Ectodermal cell (in vitro differentiated cells): ENCODE data around the gene FOXK2.

ENCODE experiments used
- H3K27ac ChIP-seq: 2 replicates; pipeline ENCODE4 v1.7.0; 2013; ENCODE audit warnings: mild to moderate bottlenecking, low read depth, low read length; ENCODE audit not compliant: insufficient read depth, poor library complexity, severe bottlenecking
- H3K27me3 ChIP-seq: 2 replicates; pipeline ENCODE4 v1.7.0; 2013; ENCODE audit warnings: mild to moderate bottlenecking, low read length; ENCODE audit not compliant: insufficient read depth, control insufficient read depth, poor library complexity, severe bottlenecking
- H3K36me3 ChIP-seq: one replicate; pipeline ENCODE4 v1.7.0; 2013; ENCODE audit warnings: low read length; ENCODE audit not compliant: control insufficient read depth, insufficient read depth
- H3K4me1 ChIP-seq: one replicate; pipeline ENCODE4 v1.7.0; 2013; ENCODE audit warnings: low read length; ENCODE audit not compliant: control insufficient read depth, insufficient read depth
- H3K4me3 ChIP-seq: 2 replicates; pipeline ENCODE4 v1.7.0; 2013; ENCODE audit warnings: low read depth, low read length, control low read depth; ENCODE audit not compliant: insufficient read depth
- H3K9me3 ChIP-seq: 2 replicates; pipeline ENCODE4 v1.7.0; 2013; ENCODE audit warnings: mild to moderate bottlenecking, low read length, moderate library complexity; ENCODE audit not compliant: control insufficient read depth
- WGBS, 2 experiments: methylation state at CpG; one replicate each; pipeline ENCODE4 v1.1.7; 2013; ENCODE audit warnings: missing lambda C conversion rate in 2 of 2; 5-methylcytosine and 5-hydroxymethylcytosine counted together

The FOXK2 gene

GRCh38 chr17:82595893-82596292, 76.4 kb downstream of the FOXK2 start:
- 96 to 97% methylated on average over 21 of the region's 21 CpGs for WGBS, 2 experiments
- peaks cover 30% of the 10 kb centered on the region for H3K36me3 ChIP-seq
- no peaks in the 10 kb centered on the region for H3K27me3 ChIP-seq
- H3K27ac ChIP-seq = no peak overlapping the region
- no peak overlapping the region for H3K4me3 ChIP-seq
- no peaks in the 10 kb centered on the region for H3K9me3 ChIP-seq
- peaks cover 6% of the 10 kb centered on the region for H3K4me1 ChIP-seq

- peaks cover 32% of the 10 kb centered on the region for H3K36me3 ChIP-seq
- H3K27ac ChIP-seq = no peak overlapping the region
- no peak overlapping the region for H3K4me3 ChIP-seq
- no peaks in the 10 kb centered on the region for H3K27me3 ChIP-seq
- no peaks in the 10 kb centered on the region for H3K9me3 ChIP-seq
- 90 to 91% methylated on average over 16 of the region's 16 CpGs for WGBS, 2 experiments
- peaks cover 6% of the 10 kb centered on the region for H3K4me1 ChIP-seq
Observed at GRCh38 chr17:82596296-82596695, 76.8 kb downstream of the FOXK2 start.

DNA sequence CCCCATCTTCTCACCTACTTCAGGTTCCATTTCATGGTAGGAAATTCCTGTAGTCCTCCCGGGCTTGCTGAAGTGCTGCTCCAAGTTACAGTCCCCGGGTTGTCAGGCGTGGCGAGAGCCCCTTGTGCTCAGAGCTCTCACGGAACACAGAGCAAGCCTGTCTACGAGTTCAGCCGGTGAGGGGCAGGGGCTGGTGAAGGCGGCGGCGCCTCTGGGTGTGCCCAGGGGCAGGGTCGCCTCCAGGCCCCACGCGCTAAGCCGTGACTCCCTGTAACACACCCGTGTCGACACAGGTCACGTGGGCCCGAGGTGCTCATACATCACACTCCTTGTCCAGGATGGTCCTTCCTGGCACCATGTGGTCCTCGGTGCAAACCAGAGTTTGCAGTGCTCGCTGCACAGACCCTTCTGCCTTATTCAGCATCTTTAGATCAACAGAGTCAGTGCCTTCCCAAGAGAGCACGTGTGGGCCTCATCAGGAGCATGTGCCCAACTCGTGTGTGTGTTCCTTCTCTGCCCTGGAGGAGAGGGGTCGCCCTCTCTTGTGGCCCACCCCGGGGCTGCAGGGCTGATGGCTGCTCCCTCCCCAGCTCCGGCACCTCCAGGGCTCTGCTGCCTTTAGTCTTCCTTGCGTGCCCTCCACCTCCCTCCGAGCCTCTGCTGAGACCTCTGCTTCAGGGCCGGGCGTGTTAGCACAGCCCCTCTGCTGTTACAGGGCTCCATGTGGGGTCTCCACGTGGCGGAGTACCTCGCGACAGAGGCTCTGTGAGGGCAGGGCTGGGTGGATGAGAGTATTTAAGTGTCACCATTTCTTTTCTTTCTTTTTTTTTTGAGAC, 77.5 kb downstream of the FOXK2 start:
- H3K4me3 ChIP-seq = no peak overlapping the region
- H3K27ac ChIP-seq = no peak overlapping the region
- no peaks in the 10 kb centered on the region for H3K27me3 ChIP-seq
- peaks cover 6% of the 10 kb centered on the region for H3K4me1 ChIP-seq
- peaks cover 40% of the 10 kb centered on the region for H3K36me3 ChIP-seq
- no peaks in the 10 kb centered on the region for H3K9me3 ChIP-seq
- 95 to 96% methylated on average over 33 of the region's 33 CpGs for WGBS, 2 experiments

GRCh38 chr17:82598256-82599119, 79.0 kb downstream of the FOXK2 start:
- Histone ChIP-seq H3K27ac (no peak overlapping the region), H3K4me1 (peaks cover 4% of the 10 kb centered on the region), H3K36me3 (peaks cover 53% of the 10 kb centered on the region), H3K4me3 (no peak overlapping the region), H3K27me3 (no peaks in the 10 kb centered on the region), H3K9me3 (no peaks in the 10 kb centered on the region)
- WGBS, 2 experiments = 92 to 94% methylated on average over 23 of the region's 23 CpGs

- Histone ChIP-seq H3K36me3 (peaks cover 61% of the 10 kb centered on the region), H3K4me1 (no peaks in the 10 kb centered on the region), H3K4me3 (no peak overlapping the region), H3K27me3 (no peaks in the 10 kb centered on the region), H3K27ac (no peak overlapping the region), H3K9me3 (no peaks in the 10 kb centered on the region)
- WGBS, 2 experiments = 95 to 96% methylated on average over 26 of the region's 26 CpGs
Observed at GRCh38 chr17:82599674-82600661, 80.4 kb downstream of the FOXK2 start.

DNA sequence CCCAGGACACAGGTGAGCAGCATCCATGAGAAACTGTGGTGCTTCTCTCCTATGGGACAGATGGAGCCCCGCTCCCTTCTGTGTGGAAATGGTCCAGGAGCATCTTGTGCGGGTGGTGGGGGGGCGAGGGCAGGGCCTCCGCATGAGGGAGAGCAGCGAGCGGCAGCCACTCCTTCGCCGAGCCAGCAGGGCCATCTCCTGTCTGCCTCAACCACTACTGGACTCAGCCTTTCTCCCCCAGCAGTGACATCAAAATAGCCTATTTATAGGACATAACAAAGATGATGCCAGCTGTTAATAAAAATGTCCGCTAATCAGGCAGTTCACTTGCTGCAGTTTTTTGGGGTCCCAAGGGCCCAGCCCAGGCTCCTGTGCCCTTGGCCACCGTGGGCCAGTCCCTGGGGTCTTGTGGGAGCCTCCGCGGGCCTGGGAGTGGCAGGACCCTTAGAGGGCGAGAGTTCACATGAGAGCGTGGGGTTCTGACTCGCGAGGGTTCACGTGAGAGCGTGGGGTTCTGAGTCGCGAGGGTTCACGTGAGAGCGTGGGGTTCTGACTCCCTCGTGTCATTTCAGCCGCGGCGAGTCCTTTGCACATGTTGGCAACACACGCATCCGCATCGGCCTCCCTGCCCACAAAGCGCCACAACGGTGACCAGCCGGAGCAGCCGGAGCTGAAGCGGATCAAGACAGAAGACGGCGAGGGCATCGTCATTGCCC, 81.4 kb downstream of the FOXK2 start:
- H3K9me3 ChIP-seq = no peaks in the 10 kb centered on the region
- 96% methylated on average over 37 of the region's 37 CpGs for WGBS, 2 experiments
- no peaks in the 10 kb centered on the region for H3K27me3 ChIP-seq
- peaks cover 61% of the 10 kb centered on the region for H3K36me3 ChIP-seq
- no peak overlapping the region for H3K27ac ChIP-seq
- no peak overlapping the region for H3K4me3 ChIP-seq
- no peaks in the 10 kb centered on the region for H3K4me1 ChIP-seq

DNA sequence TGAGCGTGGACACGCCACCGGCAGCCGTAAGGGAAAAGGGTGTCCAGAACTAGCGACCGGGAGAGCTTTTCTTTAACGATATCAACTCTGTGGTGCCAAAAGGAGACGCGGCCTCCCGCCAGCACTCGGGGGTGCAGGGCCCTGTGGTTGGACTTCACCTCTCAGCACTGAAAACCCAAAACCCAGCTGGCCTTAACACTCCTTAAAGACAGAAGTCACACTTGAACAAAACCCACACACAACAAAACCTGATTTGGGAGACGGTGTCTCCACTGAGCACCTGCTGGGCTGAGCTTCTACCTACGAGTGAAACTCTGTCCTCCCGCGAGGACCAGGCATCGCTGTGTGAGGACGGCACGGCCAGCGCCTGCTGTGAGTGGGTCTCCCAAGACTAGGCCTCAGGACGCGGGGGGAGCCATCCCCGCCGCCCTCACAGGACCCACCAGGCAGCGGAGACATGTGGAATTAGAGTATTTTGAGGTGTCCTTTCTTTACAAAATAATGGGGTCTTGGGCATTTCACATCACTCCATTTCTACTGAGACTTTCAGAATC, 82.0 kb downstream of the FOXK2 start:
- Histone ChIP-seq H3K4me3 (no peak overlapping the region), H3K27ac (no peak overlapping the region), H3K36me3 (peaks cover 59% of the 10 kb centered on the region), H3K4me1 (no peaks in the 10 kb centered on the region), H3K9me3 (no peaks in the 10 kb centered on the region), H3K27me3 (no peaks in the 10 kb centered on the region)
- 96% methylated on average over 24 of the region's 24 CpGs for WGBS, 2 experiments

DNA sequence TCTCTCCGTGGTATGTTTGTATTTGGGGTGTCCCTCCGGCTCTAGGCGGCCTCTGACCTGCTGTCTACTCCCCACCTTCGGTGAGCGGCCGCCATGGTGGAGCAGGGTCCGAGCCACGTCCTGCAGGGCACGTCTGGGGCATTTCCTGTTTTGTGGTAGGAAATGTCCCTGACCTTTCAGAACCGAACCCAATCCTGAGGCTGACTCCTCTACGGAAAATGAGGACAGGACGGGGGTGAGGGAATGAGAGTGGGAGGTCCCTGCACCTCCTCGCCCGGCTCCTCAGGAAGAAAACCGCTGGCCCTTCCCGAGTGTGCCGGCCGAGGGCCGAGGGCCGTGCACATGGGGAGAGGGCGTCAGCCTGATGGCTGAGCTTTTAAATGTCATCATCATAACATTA, 83.0 kb downstream of the FOXK2 start:
- no peak overlapping the region for H3K27ac ChIP-seq
- H3K4me3 ChIP-seq = no peak overlapping the region
- H3K36me3 ChIP-seq = peaks cover 50% of the 10 kb centered on the region
- WGBS, 2 experiments = 89 to 92% methylated on average over 20 of the region's 21 CpGs
- no peaks in the 10 kb centered on the region for H3K9me3 ChIP-seq
- no peaks in the 10 kb centered on the region for H3K4me1 ChIP-seq
- no peaks in the 10 kb centered on the region for H3K27me3 ChIP-seq
